ENCODE results near the gene LARP7. TPM values are rescaled to one million over a fixed set of nuclear protein-coding genes. Genes with fewer than 3 reads are reported as not detected.
A peak's percentile ranks its signal among the peaks of the same experiment; 100 is the strongest.

LARP7 gene
- total RNA-seq: 10 to 100 TPM; 30.6 to 50.1 (median 37.4) TPM
- 55.8 TPM for total RNA-seq (2013)
- total RNA-seq: 34.9 to 84.5 (median 57.1) reads per million in 29 experiments

DNA sequence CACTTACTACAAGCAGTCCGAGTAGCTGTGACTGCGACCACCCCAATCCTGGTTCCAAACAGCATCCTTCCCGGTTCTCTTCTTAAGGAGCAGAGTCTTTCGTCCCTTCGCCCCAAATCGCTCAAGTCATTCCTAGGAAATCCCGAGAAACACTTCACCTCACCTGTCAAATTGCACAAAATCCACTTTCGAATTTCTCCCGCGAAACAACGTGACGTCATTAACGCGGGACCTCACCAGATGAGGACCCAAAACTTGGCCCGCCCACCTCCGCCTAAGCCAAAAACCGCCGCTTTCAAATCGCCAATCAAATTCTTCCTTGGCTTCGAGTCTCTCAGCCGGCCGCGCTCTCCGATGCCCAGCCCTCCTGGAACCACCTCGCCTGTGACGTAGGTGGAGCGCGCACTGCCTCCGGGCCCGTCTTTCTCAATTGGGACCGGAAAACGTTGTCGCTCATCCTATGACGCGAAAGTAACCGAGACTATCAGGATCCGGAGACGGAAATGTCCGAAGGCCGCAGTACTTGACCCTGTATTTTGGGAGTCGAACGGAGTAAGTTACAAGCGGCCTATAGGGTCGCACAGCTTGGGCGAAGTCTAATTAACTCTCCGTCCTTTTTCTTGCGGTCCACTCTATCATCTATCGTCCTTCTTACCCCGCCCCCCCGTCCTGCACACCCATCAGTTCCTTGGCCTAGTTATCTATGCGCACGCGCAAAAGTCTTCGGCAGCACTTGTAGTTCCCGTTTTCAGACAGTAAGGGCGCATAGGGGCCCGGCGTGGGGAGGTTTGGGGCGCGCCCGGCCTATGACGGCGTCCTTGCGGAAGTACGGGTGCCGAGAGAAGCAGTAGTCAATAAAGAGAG lies at the start of gene LARP7, which contains the start of gene ZGRF1:
TSS of gene LARP7 (plus strand) at position 456 of the 864 bp plus-strand sequence. CDS start 7,527 bp downstream, outside the sequence.
TSS of gene ZGRF1 (minus strand) at position 222 of the 864 bp plus-strand sequence. CDS start 3,733 bp downstream, outside the sequence.
- Mint-ChIP-seq H3K4me1 (peaks cover 15 to 21% (median 16%) of the 10 kb centered on the region in 3 donors), H3K27ac (no peak within 1 kb of the TSS), H3K4me3 (no peak within 1 kb of the TSS), H3K36me3 (peaks cover 12% of the 10 kb centered on the region), H3K27me3 (no peaks in the 10 kb centered on the region), H3K9me3 (no peaks in the 10 kb centered on the region)
- POLR2A ChIA-PET: no interaction called here
- no peaks in the 10 kb centered on the region for H3K36me3 ChIP-seq (ENCODE audit: control insufficient read depth in 2 of 2, extremely low read depth in 1 of 2, insufficient read depth in 1 of 2, low read length in 1 of 2)
- ATAC-seq (replicated peaks in 1 of 4) (peak; percentile 90 to 92 (median 92)), DNase-seq (peak; percentile 95 to 99 (median 98))
- H3K4me3 ChIP-seq (ENCODE audit: control insufficient read depth in 1 of 2, extremely low read depth in 1 of 2, low read length in 1 of 2): peak within 1 kb of the TSS; percentile 74 to 80
- H3K27me3 ChIP-seq (replicated peaks in 1 of 2; ENCODE audit: control insufficient read depth in 2 of 2, extremely low read depth in 1 of 2, insufficient read depth in 2 of 2, low read length in 1 of 2): no peaks in the 10 kb centered on the region
- no peaks in the 10 kb centered on the region for H3K9me3 ChIP-seq
- CTCF ChIA-PET: interaction anchor here in 1 of 2 donors (1.0 kb wide), 1 partner anchor 20 kb away, joined by 4 read pairs; no protein-coding TSS in a partner anchor
- peaks cover 11 to 16% of the 10 kb centered on the region in 2 experiments for H3K4me1 ChIP-seq (ENCODE audit: control insufficient read depth in 1 of 2, extremely low read depth in 1 of 2, insufficient read depth in 2 of 2, low read length in 2 of 2)
- peak within 1 kb of the TSS; percentile 99 for H3K27ac ChIP-seq (ENCODE audit: low read length)
- WGBS (ENCODE audit: insufficient coverage): 0% methylated on average over 48 of the region's 66 CpGs

DNA sequence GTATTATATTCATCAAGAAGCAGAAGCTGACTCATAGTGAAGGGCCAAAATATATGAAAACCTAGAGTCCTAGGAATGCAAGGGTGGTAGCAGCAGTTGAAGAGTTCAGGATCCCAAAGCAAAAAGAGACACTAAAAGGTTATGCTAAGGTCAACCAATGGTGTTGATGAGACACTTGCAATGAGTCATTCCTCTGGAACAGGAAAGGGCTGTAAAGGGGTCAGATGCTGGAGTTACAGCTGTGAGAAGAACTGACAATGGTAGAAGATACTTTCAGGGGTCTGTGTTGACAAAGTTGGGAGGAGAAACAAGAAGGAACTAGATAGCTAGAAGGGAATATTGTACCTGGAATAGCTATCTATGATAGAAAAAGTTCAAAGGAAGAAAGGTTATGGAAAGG lies 47.7 kb upstream of the LARP7 start:
- H3K27me3 ChIP-seq (replicated peaks in 1 of 2; ENCODE audit: control insufficient read depth in 2 of 2, extremely low read depth in 1 of 2, insufficient read depth in 2 of 2, low read length in 1 of 2): no peaks in the 10 kb centered on the region
- no peak for DNase-seq
- H3K9me3 ChIP-seq: no peaks in the 10 kb centered on the region
- no peaks in the 10 kb centered on the region for H3K4me1 ChIP-seq (ENCODE audit: control insufficient read depth in 1 of 2, extremely low read depth in 1 of 2, insufficient read depth in 2 of 2, low read length in 2 of 2)
- H3K36me3 ChIP-seq (ENCODE audit: control insufficient read depth in 2 of 2, extremely low read depth in 1 of 2, insufficient read depth in 1 of 2, low read length in 1 of 2): no peaks in the 10 kb centered on the region
- Mint-ChIP-seq H3K27me3 (no peaks in the 10 kb centered on the region), H3K36me3 (peaks cover 17% of the 10 kb centered on the region), H3K4me3 (no peak overlapping the region), H3K4me1 (no peaks in the 10 kb centered on the region), H3K9me3 (peaks cover 0 to 4% (median 3%) of the 10 kb centered on the region in 3 donors), H3K27ac (no peak overlapping the region)
- no peak for ATAC-seq (replicated peaks in 1 of 4)
- ChIA-PET CTCF (no interaction called here), POLR2A (no interaction called here)
- H3K4me3 ChIP-seq (ENCODE audit: control insufficient read depth in 1 of 2, extremely low read depth in 1 of 2, low read length in 1 of 2): no peak overlapping the region
- no peak overlapping the region for H3K27ac ChIP-seq (ENCODE audit: low read length)

DNA sequence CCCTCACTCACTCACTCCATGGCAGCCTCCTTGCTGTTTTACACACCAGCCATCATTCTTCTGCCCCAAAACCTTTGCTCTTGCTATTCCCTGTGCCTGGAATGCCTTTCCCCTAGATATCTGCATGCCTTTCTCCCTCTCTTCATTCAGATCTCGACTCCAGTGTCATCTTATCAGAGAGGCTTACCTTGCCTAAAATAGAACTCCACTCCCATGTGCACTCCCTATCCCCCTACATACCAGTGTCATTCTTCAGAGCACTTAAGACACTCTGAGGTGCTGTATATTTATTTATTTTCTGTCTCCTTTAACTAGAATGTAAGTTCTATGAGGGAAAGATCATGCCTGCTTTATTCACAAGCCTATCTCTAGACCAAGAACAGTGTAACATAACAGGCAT lies 45.4 kb upstream of the LARP7 start:
- ATAC-seq (replicated peaks in 1 of 4) (no peak), DNase-seq (no peak)
- Histone ChIP-seq H3K27me3 (replicated peaks in 1 of 2; ENCODE audit: control insufficient read depth in 2 of 2, extremely low read depth in 1 of 2, insufficient read depth in 2 of 2, low read length in 1 of 2) (no peaks in the 10 kb centered on the region), H3K27ac (ENCODE audit: low read length) (no peak overlapping the region), H3K4me1 (ENCODE audit: control insufficient read depth in 1 of 2, extremely low read depth in 1 of 2, insufficient read depth in 2 of 2, low read length in 2 of 2) (no peaks in the 10 kb centered on the region), H3K4me3 (ENCODE audit: control insufficient read depth in 1 of 2, extremely low read depth in 1 of 2, low read length in 1 of 2) (no peak overlapping the region), H3K9me3 (no peaks in the 10 kb centered on the region), H3K36me3 (ENCODE audit: control insufficient read depth in 2 of 2, extremely low read depth in 1 of 2, insufficient read depth in 1 of 2, low read length in 1 of 2) (no peaks in the 10 kb centered on the region)
- ChIA-PET POLR2A (interaction anchor here in 1 of 2 donors (0.7 kb wide), 1 partner anchor 708 kb away, joined by 5 read pairs; no protein-coding TSS in a partner anchor), CTCF (no interaction called here)
- H3K9me3 Mint-ChIP-seq: peaks cover 0 to 4% (median 3%) of the 10 kb centered on the region in 3 donors
- WGBS (ENCODE audit: insufficient coverage): 100% methylated on average over 1 of the region's 1 CpG
- H3K36me3 Mint-ChIP-seq: peaks cover 13% of the 10 kb centered on the region
- H3K27ac Mint-ChIP-seq: no peak overlapping the region
- H3K4me1 Mint-ChIP-seq: no peaks in the 10 kb centered on the region
- H3K4me3 Mint-ChIP-seq: no peak overlapping the region
- H3K27me3 Mint-ChIP-seq: no peaks in the 10 kb centered on the region

DNA sequence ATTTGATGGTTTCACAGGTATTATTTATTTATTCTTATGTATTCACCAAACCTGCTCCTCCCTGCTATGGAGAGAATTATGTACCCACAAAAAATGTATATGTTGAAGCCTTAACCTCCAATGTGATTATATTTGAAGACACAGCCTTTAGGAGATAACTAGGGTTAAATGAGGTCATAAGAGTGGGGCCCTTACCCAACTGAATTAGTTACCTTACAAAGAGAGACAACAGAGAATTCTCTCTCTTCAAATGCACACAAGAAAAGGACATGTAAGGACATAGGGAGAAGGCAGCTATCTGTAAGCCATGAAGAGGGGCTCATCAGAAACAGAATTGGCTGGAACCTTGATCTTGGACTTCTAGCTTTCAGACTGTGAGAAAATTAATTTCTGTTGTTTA lies 44.2 kb upstream of the LARP7 start:
- H3K27ac ChIP-seq (ENCODE audit: low read length): no peak overlapping the region
- Mint-ChIP-seq H3K36me3 (peaks cover 8% of the 10 kb centered on the region), H3K27ac (no peak overlapping the region), H3K9me3 (peaks cover 0 to 4% (median 3%) of the 10 kb centered on the region in 3 donors), H3K4me1 (no peaks in the 10 kb centered on the region), H3K27me3 (no peaks in the 10 kb centered on the region), H3K4me3 (no peak overlapping the region)
- no peak for DNase-seq
- no peak for ATAC-seq (replicated peaks in 1 of 4)
- H3K4me1 ChIP-seq (ENCODE audit: control insufficient read depth in 1 of 2, extremely low read depth in 1 of 2, insufficient read depth in 2 of 2, low read length in 2 of 2): no peaks in the 10 kb centered on the region
- ChIA-PET CTCF (no interaction called here), POLR2A (no interaction called here)
- H3K36me3 ChIP-seq (ENCODE audit: control insufficient read depth in 2 of 2, extremely low read depth in 1 of 2, insufficient read depth in 1 of 2, low read length in 1 of 2): no peaks in the 10 kb centered on the region
- H3K27me3 ChIP-seq (replicated peaks in 1 of 2; ENCODE audit: control insufficient read depth in 2 of 2, extremely low read depth in 1 of 2, insufficient read depth in 2 of 2, low read length in 1 of 2): no peaks in the 10 kb centered on the region
- H3K9me3 ChIP-seq: no peaks in the 10 kb centered on the region
- no peak overlapping the region for H3K4me3 ChIP-seq (ENCODE audit: control insufficient read depth in 1 of 2, extremely low read depth in 1 of 2, low read length in 1 of 2)

DNA sequence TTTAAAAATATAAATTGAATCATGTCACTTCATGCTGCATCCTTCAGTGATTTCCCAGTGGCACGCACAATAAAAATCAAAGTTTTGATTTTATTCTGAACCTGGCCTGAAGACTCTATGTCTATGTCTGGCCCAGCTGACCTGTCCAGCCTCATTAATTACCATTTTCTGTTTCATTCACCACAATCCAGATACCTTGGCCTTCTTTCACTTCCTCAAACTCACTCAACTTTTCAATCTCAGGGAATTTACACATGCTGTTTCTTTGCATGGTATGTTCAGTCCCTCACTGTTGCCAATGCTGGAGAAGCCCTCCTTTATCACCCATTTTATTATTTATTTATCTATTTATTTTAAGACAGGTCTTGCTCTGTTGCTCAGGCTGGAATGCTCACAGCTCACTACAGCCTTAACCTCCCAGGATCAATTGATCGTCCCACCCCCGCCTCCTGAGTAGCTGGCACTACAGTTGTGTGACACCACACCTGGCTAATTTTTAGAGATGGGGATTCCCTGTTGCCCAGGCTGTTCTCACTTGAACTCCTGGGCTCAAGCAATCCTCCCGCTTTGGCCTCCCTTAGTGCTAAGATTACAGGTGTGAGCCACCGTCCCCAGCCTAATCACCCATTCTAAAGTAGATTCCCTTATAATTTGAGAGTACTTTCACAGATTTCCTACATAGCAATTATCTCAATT lies 43.4 kb upstream of the LARP7 start:
- no peak overlapping the region for H3K27ac Mint-ChIP-seq
- Histone ChIP-seq H3K4me3 (ENCODE audit: control insufficient read depth in 1 of 2, extremely low read depth in 1 of 2, low read length in 1 of 2) (no peak overlapping the region), H3K27me3 (replicated peaks in 1 of 2; ENCODE audit: control insufficient read depth in 2 of 2, extremely low read depth in 1 of 2, insufficient read depth in 2 of 2, low read length in 1 of 2) (no peaks in the 10 kb centered on the region), H3K4me1 (ENCODE audit: control insufficient read depth in 1 of 2, extremely low read depth in 1 of 2, insufficient read depth in 2 of 2, low read length in 2 of 2) (no peaks in the 10 kb centered on the region), H3K27ac (ENCODE audit: low read length) (no peak overlapping the region), H3K36me3 (ENCODE audit: control insufficient read depth in 2 of 2, extremely low read depth in 1 of 2, insufficient read depth in 1 of 2, low read length in 1 of 2) (no peaks in the 10 kb centered on the region), H3K9me3 (no peaks in the 10 kb centered on the region)
- H3K9me3 Mint-ChIP-seq: peaks cover 0 to 4% (median 3%) of the 10 kb centered on the region in 3 donors
- ATAC-seq (replicated peaks in 1 of 4) (no peak), DNase-seq (no peak)
- H3K27me3 Mint-ChIP-seq: no peaks in the 10 kb centered on the region
- ChIA-PET CTCF (interaction anchor here in 1 of 2 donors (0.9 kb wide), 1 partner anchor 15 kb away, joined by 9 read pairs; no protein-coding TSS in a partner anchor), POLR2A (interaction anchor here in 1 of 2 donors (0.6 kb wide), 1 partner anchor 244 kb away, joined by 4 read pairs; no protein-coding TSS in a partner anchor)
- H3K36me3 Mint-ChIP-seq: peaks cover 8% of the 10 kb centered on the region
- H3K4me3 Mint-ChIP-seq: no peak overlapping the region
- no peaks in the 10 kb centered on the region for H3K4me1 Mint-ChIP-seq
- WGBS (ENCODE audit: insufficient coverage): 100% methylated on average over 2 of the region's 5 CpGs

DNA sequence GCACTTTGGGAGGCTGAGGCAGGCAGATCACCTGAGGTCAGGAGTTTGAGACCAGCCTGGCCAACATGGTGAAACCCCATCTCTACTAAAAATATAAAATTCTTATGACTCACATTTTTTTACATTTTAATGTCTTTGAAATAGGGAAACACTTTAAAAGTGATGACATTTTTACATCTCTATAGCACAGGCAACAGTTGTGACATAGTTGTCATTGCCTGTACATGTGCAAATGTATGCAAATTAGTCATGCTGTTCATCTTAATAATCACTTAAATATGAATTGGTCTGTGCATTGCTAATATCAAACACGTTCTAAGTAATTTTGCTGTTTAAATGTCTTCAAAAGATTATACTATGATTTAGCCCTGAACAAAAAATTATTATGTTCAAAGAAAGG lies 42.0 kb upstream of the LARP7 start:
- H3K9me3 Mint-ChIP-seq: peaks cover 0 to 4% (median 3%) of the 10 kb centered on the region in 3 donors
- H3K27ac Mint-ChIP-seq: no peak overlapping the region
- no peak overlapping the region for H3K4me3 Mint-ChIP-seq
- ChIA-PET POLR2A (no interaction called here), CTCF (no interaction called here)
- Histone ChIP-seq H3K9me3 (no peaks in the 10 kb centered on the region), H3K27me3 (replicated peaks in 1 of 2; ENCODE audit: control insufficient read depth in 2 of 2, extremely low read depth in 1 of 2, insufficient read depth in 2 of 2, low read length in 1 of 2) (no peaks in the 10 kb centered on the region), H3K4me3 (ENCODE audit: control insufficient read depth in 1 of 2, extremely low read depth in 1 of 2, low read length in 1 of 2) (no peak overlapping the region), H3K4me1 (ENCODE audit: control insufficient read depth in 1 of 2, extremely low read depth in 1 of 2, insufficient read depth in 2 of 2, low read length in 2 of 2) (no peaks in the 10 kb centered on the region), H3K27ac (ENCODE audit: low read length) (no peak overlapping the region), H3K36me3 (ENCODE audit: control insufficient read depth in 2 of 2, extremely low read depth in 1 of 2, insufficient read depth in 1 of 2, low read length in 1 of 2) (no peaks in the 10 kb centered on the region)
- ATAC-seq (replicated peaks in 1 of 4) (no peak), DNase-seq (no peak)
- H3K36me3 Mint-ChIP-seq: peaks cover 4% of the 10 kb centered on the region
- no CpG with 5 or more reads among the region's 1 CpG for WGBS (ENCODE audit: insufficient coverage)
- H3K4me1 Mint-ChIP-seq: no peaks in the 10 kb centered on the region
- H3K27me3 Mint-ChIP-seq: no peaks in the 10 kb centered on the region
